Activated T-helper 1 cell treated with anti-CD3 and anti-CD28 coated beads, Interleukin-12 subunit alpha, Interleukin-12 subunit beta, Interleukin-2, Interleukin-4 antibody, amounts not matched to agents 30 ng/mL and 10 ng/mL and 1 ng/mL, durations not matched to agents 14 hours and 24 hours and 36 hours (primary cell): Measurements from ENCODE around the gene NFE2L3. TPM values are rescaled to one million over a fixed set of nuclear protein-coding genes. Genes with fewer than 3 reads are reported as not detected.

Experiments used
- DNase-seq: peaks from one replicate; pipeline ENCODE4 v3.0.0; 2021; ENCODE audit warnings: low spot score
- H3K27ac Mint-ChIP-seq: one replicate; pipeline ENCODE4 v1.8.0; 2021; ENCODE audit warnings: mild to moderate bottlenecking, mixed read lengths
- H3K27me3 Mint-ChIP-seq: one replicate; pipeline ENCODE4 v1.8.0; 2022; ENCODE audit warnings: mild to moderate bottlenecking, moderate library complexity, mixed read lengths; ENCODE audit not compliant: insufficient read depth
- H3K36me3 Mint-ChIP-seq: one replicate; pipeline ENCODE4 v1.8.0; 2021; ENCODE audit warnings: low read depth, mixed read lengths
- H3K4me1 Mint-ChIP-seq: one replicate; pipeline ENCODE4 v1.8.0; 2021; ENCODE audit warnings: low read depth, mixed read lengths
- H3K4me3 Mint-ChIP-seq: one replicate; pipeline ENCODE4 v1.8.0; 2021; ENCODE audit warnings: mild to moderate bottlenecking, moderate library complexity, mixed read lengths
- H3K9me3 Mint-ChIP-seq: one replicate; pipeline ENCODE4 v1.8.0; 2021; ENCODE audit warnings: mixed read lengths
- intact Hi-C: fragments of 100-400 bp; cut with micrococcal nuclease; formaldehyde crosslinking; loops from one replicate; pipeline ENCODE4 v1.15.1; 2024
- total RNA-seq: library from RNA; stranded (reverse); gene quantifications from 2 replicates; pipeline ENCODE4 v1.2.3, GENCODE V29; 2022

Gene NFE2L3
- total RNA-seq, 1 donor from 2014 or later = 80.1 TPM

GRCh38 chr7:26195867-26196657 lies 44.1 kb downstream of the NFE2L3 start:
- Mint-ChIP-seq H3K27ac (peak overlapping the region; percentile 84), H3K27me3 (no peaks in the 10 kb centered on the region), H3K36me3 (peaks cover 89% of the 10 kb centered on the region), H3K4me1 (peaks cover 59% of the 10 kb centered on the region), H3K4me3 (peak overlapping the region; percentile 100), H3K9me3 (no peaks in the 10 kb centered on the region)
- intact Hi-C loops = loop anchor here (5.0 kb wide), 2 partner anchors 244 to 304 kb away; no protein-coding TSS in a partner anchor
- DNase-seq = no peak

DNA sequence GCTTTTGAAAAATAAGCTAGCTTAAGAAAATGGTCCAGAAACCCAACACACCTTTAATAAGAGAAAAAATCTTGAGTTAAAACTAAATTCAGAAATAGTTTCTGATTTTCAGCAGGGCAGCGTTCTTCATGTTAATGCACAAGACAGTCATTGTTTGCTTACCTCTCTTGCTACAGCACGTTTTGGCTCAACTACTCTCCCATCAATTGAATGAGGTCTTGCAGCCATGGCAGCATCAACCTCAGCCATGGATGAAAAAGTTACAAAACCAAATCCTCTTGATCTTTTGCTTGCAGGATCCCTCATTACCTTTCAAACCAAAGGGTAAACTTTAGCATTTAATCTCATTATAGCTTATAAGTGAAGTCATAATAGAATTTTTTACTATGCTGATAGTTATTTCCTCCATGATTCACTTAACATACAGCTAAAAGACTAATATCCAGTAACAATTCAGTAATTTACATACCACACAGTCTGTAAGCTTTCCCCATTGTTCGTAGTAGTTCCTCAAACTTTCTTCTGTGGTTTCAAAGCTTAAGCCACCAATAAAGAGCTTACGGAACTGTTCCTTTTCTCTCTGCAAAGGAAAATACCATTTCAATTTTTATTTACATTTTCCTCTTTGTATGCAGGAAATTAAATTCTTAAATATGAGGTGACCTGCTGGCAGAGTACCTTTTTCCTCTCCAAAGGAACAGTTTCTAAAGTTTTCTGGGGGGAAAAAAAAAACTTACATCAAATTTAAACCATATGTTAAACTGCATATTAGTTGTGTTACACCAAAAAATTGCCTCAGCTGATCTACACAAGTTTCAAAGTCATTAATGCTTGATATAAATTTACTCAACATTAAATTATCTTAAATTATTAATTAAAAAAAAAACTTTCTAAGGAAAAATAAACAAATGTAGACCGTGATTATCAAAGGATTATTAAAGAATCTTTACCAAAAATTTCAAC lies 45.4 kb downstream of the NFE2L3 start:
- Mint-ChIP-seq H3K4me3 (peak overlapping the region; percentile 100), H3K27ac (peak overlapping the region; percentile 100), H3K36me3 (peaks cover 78% of the 10 kb centered on the region), H3K4me1 (peaks cover 46% of the 10 kb centered on the region), H3K9me3 (no peaks in the 10 kb centered on the region), H3K27me3 (no peaks in the 10 kb centered on the region)
- no peak for DNase-seq
- intact Hi-C loops = loop anchor here (1.0 to 5.0 kb wide), 5 partner anchors 8 to 305 kb away; no protein-coding TSS in a partner anchor

GRCh38 chr7:26198133-26198780 lies 46.3 kb downstream of the NFE2L3 start:
- Mint-ChIP-seq H3K4me3 (peak overlapping the region; percentile 100), H3K9me3 (no peaks in the 10 kb centered on the region), H3K27me3 (no peaks in the 10 kb centered on the region), H3K36me3 (peaks cover 75% of the 10 kb centered on the region), H3K4me1 (peaks cover 44% of the 10 kb centered on the region), H3K27ac (peak overlapping the region; percentile 100)
- no peak for DNase-seq
- intact Hi-C loops = loop anchor here (1.0 to 5.0 kb wide), 4 partner anchors 107 to 306 kb away; no protein-coding TSS in a partner anchor

DNA sequence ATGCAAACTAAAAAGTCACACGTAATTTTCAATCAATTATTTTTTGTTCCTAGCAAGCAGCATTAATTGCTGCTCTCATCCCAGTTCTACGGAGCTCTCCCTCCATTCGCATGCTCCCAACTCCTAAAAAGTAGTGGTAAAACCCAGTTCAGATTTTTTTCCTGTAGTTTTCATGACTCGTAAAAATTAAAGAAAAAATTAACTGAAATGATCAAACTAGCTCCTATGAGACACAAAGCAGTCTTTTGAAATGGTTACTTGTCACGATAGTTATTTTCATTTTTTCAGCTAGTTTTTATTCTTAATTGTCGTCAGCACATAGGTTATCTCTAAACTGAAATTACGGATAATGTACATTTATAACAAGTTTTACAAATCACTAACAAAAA lies 46.8 kb downstream of the NFE2L3 start:
- no peak for DNase-seq
- Mint-ChIP-seq H3K4me3 (peak overlapping the region; percentile 100), H3K36me3 (peaks cover 74% of the 10 kb centered on the region), H3K4me1 (peaks cover 44% of the 10 kb centered on the region), H3K27me3 (no peaks in the 10 kb centered on the region), H3K9me3 (no peaks in the 10 kb centered on the region), H3K27ac (peak overlapping the region; percentile 100)
- intact Hi-C loops = loop anchor here (1.0 to 5.0 kb wide), 4 partner anchors 107 to 306 kb away; no protein-coding TSS in a partner anchor

GRCh38 chr7:26199301-26200037 lies 47.5 kb downstream of the NFE2L3 start:
- Mint-ChIP-seq H3K27ac (peak overlapping the region; percentile 100), H3K27me3 (no peaks in the 10 kb centered on the region), H3K9me3 (no peaks in the 10 kb centered on the region), H3K36me3 (peaks cover 72% of the 10 kb centered on the region), H3K4me3 (peak overlapping the region; percentile 100), H3K4me1 (peaks cover 44% of the 10 kb centered on the region)
- DNase-seq = peak; percentile 49
- intact Hi-C loops = loop anchor here (1.0 to 10.0 kb wide), 7 partner anchors 43 to 1463 kb away; partner anchors contain the start of gene HIBADH

- H3K9me3 Mint-ChIP-seq = no peaks in the 10 kb centered on the region
- peaks cover 70% of the 10 kb centered on the region for H3K36me3 Mint-ChIP-seq
- peaks cover 47% of the 10 kb centered on the region for H3K4me1 Mint-ChIP-seq
- no peaks in the 10 kb centered on the region for H3K27me3 Mint-ChIP-seq
- peak overlapping the region; percentile 100 for H3K4me3 Mint-ChIP-seq
- DNase-seq = peak; percentile 70
- H3K27ac Mint-ChIP-seq = peak overlapping the region; percentile 100
- intact Hi-C loops = loop anchor here (1.0 to 10.0 kb wide), 4 partner anchors 44 to 1463 kb away; partner anchors contain the start of gene HIBADH
Measured at GRCh38 chr7:26200038-26200443, 48.0 kb downstream of the NFE2L3 start.

DNA sequence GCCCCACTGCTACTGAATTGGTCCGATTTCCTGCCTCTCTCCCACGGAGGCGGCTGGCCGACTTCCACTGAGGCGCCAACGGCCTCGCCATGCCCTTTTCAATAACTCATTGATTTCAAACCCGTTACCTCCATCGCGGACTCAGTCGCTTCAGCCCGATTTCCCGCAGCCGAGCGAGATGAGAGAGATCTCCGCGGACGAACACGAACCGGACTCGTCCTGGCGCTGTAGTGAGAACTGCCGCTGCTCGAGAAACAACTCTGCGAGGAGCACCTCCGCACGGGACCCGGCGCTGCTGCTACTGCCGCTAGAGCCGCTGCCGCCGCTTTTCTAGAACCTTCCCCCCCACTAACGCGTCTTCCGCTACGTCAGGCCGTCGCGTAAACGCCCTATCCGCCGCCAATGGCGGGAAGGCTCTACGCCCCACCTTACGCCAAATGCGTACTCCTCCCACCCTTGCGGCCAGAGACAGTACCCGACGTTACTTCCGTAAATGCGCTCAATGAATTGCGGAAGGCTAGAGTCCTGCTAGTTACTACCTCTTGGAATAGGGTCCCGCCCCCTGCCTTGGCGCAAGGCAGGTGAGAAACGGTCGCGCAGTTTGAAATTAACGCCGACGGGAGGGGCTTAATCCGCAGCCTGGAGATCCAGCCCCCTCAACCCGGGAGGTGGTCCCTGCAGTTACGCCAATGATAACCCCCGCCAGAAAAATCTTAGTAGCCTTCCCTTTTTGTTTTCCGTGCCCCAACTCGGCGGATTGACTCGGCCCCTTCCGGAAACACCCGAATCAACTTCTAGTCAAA lies 48.6 kb downstream of the NFE2L3 start, which contains the start of gene HNRNPA2B1:
TSS of gene HNRNPA2B1 (minus strand) at position 303 of the 803 bp plus-strand sequence. CDS start at position 134, 169 bp downstream.
- no peaks in the 10 kb centered on the region for H3K9me3 Mint-ChIP-seq

GRCh38 chr7:26201247-26202018 lies 49.4 kb downstream of the NFE2L3 start, which contains the start of gene CBX3:
TSS of gene CBX3 (plus strand) at chr7:26201745. CDS start at chr7:26202999, 1,254 bp downstream.
- peaks cover 47% of the 10 kb centered on the region for H3K4me1 Mint-ChIP-seq
- peaks cover 70% of the 10 kb centered on the region for H3K36me3 Mint-ChIP-seq
- H3K4me3 Mint-ChIP-seq = peak within 1 kb of the TSS; percentile 100
- DNase-seq = peak; percentile 87
- H3K9me3 Mint-ChIP-seq = no peaks in the 10 kb centered on the region
- intact Hi-C loops = loop anchor here (1.0 to 10.0 kb wide), 6 partner anchors 10 to 1461 kb away; partner anchors contain the start of gene HIBADH
- peak within 1 kb of the TSS; percentile 100 for H3K27ac Mint-ChIP-seq
- no peaks in the 10 kb centered on the region for H3K27me3 Mint-ChIP-seq

More for the DNA sequence above, 48.6 kb downstream of the NFE2L3 start, which contains the start of gene HNRNPA2B1:
- Mint-ChIP-seq H3K4me3 (peak within 1 kb of the TSS; percentile 100), H3K27ac (peak within 1 kb of the TSS; percentile 100), H3K4me1 (peaks cover 47% of the 10 kb centered on the region), H3K27me3 (no peaks in the 10 kb centered on the region), H3K36me3 (peaks cover 70% of the 10 kb centered on the region)
- DNase-seq = peak; percentile 97
- intact Hi-C loops = loop anchor here (1.0 to 10.0 kb wide), 6 partner anchors 44 to 1462 kb away; partner anchors contain the start of gene HIBADH

DNA sequence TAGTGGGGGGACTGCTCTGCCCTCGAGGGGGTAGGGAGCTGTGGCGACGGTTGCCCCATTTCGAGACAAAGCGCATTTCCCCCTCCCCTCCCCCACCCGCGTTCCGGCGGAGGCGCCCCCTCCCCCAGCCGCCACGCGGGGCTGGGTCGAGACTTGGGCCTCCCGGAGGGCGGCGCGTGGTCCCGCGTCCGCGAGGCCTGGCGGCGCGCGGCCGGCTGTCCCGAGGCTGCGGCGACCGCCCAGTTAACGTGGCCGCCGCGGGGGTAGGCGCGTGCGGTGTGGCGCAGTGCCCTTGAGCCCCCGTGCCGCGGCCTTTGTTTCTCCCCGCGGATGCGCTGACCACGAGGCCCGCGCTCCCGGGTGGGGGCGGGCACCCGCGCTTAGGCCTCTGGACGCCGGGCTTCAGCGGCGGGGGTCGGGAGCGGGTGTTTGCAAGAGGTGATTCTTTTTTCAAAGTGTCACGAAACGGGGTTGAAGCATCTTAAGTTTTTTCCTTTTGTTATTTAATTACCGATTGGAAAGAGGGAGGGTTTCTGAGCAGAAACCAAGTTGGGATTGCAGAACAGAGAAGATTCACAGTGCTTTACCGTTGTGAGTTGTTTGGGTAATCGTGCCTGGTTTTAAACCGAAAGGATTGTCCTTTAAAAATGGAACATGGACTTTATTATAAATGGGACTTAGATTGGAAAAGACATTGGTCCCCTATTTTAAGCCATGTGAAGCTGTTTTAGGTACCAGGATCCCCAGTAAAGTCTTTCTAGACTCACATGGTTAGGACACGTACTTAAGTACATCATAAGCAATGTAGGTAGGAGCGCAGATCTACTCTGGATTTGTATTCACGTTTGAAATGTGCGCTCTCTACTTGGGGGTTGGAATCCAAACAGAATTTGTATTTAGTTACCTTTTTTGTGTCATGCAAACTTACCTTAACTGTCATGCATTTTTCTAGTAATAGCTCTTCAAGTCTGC lies 50.3 kb downstream of the NFE2L3 start:
- H3K4me1 Mint-ChIP-seq = peaks cover 47% of the 10 kb centered on the region

More for the DNA sequence above, 50.3 kb downstream of the NFE2L3 start:
- Mint-ChIP-seq H3K27ac (peak overlapping the region; percentile 87), H3K4me3 (peak overlapping the region; percentile 80), H3K9me3 (no peaks in the 10 kb centered on the region), H3K27me3 (no peaks in the 10 kb centered on the region), H3K36me3 (peaks cover 69% of the 10 kb centered on the region)
- intact Hi-C loops = loop anchor here (1.0 to 10.0 kb wide), 2 partner anchors 9 to 462 kb away; no protein-coding TSS in a partner anchor
- peak; percentile 42 for DNase-seq
